Central memory CD4-positive, alpha-beta T cell (primary cell): ENCODE results near the gene SLC25A22.

ENCODE experiments used
- DNase-seq: peaks from one replicate; pipeline ENCODE4 v3.0.0; 2022
- total RNA-seq, 3 experiments: gene quantifications; one replicate each; lab custom pipeline; 2026; lab: John Stamatoyannopoulos, UW

Gene SLC25A22
- 24.5 to 114 (median 32.8) reads per million in 3 experiments for total RNA-seq

- peak; percentile 80 for DNase-seq
Measured at GRCh38 chr11:798093-798713, at the start of gene SLC25A22. Gene SLC25A22, minus strand, starts transcription at chr11:798281. Its CDS starts 3,275 bp downstream, at chr11:795006.

DNA sequence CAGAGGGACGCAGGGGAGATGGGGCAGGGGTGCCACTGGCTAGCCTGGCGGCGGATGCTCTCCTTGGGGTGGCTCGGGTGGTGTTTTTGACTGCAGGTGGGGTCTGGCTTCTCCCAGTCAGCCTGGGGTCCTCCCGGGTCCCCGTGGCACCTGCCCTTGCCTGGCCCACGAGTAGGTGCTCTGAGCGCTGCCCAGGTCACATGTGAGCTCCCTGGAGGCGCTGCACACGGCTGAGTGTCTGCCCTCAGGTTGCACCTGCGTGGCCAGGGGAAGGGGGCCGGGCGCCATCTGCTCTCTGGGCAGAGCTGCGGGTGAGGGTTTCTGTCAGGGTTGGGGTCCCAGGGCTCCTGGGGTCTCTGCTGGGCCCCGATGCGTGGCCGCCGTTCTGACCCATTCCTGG lies 49.8 kb upstream of the SLC25A22 start:
- no peak for DNase-seq

GRCh38 chr11:846496-847098 lies 48.5 kb upstream of the SLC25A22 start:
- no peak for DNase-seq

DNA sequence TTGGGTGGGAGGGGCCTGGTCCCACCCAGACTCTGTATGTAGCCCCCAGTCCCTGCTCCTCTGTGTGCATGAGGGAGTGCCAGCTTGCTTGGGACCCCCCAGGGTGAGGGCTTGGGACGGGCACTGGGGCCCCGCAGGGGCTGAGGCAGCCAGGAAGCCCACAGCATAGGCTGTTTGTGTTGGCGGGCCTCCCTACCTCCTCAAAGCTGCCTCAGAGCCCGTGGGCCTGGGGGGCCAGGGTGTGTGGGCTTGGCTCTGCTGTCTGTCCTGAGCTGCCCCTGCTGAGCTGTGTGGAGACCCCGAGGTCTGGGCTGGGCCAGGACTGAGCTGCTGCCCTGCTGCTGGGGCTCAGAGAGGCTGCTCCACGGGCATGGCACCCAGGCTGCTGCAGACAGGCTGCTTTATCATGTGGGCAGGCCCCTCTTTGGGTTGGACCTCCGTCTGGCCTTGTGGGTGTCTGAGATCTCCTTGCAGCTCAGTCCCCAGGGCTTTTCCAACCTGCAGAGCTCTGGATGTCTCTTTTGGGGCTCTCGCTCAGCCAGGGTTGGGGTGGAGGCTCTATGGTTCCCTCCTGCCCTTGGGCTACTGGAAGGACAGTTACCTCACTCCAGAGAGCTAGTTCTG lies 47.9 kb upstream of the SLC25A22 start:
- DNase-seq = no peak

DNA sequence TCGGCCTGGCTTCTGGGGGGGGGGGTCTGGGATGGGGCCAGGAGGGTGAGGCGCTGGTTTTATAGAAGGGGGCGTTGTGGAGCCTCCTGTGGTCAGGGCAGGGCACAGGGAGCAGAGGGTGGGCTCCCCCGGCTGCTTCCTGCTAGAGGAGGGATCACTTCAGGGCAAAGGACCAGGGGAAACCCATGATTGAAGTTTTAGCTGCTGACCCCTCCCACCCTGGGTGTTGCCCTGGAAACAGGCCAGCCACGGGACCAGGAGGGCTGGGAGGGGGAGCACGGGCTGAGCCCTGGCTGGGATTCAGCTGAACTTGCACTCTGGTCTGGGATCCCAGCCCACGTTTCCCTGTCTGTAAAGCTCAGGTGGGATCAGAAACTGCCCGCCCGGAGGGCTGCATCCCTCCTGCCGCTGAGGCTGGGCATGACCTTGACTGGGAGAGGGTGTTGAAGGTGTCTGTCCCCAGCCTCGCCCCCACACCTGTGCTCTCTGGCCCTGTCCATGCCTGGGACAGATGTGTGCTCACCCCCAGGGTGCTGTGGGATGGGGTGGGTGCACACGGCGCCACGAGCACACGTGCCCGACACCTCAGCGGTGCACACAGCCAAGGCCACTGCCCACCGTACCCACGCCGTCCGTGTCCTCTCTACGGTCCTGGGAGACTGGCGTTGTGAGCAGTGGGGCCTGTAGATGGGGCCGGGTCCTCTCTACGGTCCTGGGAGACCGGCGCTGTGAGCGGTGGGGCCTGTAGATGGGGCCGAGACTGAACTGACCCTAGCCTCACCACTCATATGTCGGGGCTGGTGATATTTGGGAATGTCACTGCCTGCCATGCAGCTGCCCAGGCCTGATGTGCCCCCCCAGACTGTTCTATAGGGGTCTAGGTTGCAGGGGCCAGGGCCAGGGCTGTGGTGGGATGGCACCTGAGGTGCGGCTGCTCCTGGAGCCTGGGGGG lies 46.9 kb upstream of the SLC25A22 start:
- no peak for DNase-seq

DNA sequence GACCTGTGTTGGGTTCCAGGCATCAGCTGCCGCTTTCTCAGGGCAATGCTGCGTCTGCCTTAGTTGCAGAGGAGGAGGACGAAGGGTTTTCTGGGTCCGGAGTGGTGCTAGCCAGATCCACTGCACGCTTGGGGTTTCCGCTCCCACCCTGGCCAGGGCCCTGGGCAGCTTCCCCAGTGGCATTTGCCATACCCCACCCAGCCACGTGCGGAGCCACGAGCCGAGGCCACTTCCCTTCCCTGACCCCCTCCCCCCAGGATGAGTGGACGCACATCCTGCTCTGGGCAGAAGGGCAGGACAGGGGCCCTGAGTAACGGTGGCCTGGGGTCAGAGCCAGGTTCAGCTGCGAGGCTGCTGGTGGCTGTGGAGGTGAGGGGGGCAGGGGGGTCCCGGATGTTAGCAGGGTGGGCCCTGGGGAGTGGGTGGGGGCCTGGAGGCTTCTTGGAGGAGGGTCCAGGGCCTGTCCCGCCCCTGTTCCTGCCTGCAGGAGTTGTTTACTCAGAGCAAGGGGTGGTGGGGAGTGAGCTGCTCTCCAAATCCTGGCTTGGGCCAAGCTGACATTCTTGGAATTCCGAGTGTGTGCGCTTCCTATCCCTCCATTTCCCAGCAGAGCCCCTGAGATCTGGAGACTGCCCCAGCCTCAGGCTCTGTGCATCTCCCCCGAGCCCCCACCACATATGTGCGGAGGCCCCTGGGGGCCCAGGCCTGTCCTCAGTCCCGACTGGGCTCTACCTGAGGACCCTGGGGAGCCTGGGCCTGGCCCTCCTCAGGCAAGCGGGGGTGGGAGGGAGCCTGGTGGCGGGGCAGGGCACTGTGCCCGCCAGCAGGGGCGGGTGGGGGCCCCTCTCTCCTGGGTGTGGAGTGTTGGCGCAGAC lies 46.0 kb upstream of the SLC25A22 start:
- no peak for DNase-seq

GRCh38 chr11:843086-843734 lies 45.1 kb upstream of the SLC25A22 start:
- DNase-seq = no peak

- DNase-seq = peak; percentile 81
Measured at GRCh38 chr11:842370-843002, 44.4 kb upstream of the SLC25A22 start, which contains the start of the genes POLR2L and TSPAN4. Gene POLR2L, minus strand, starts transcription at chr11:842529. Its CDS starts 21 bp downstream, at chr11:842508. Gene TSPAN4, plus strand, starts transcription at chr11:842852. Its CDS starts 7,453 bp downstream, at chr11:850305.

DNA sequence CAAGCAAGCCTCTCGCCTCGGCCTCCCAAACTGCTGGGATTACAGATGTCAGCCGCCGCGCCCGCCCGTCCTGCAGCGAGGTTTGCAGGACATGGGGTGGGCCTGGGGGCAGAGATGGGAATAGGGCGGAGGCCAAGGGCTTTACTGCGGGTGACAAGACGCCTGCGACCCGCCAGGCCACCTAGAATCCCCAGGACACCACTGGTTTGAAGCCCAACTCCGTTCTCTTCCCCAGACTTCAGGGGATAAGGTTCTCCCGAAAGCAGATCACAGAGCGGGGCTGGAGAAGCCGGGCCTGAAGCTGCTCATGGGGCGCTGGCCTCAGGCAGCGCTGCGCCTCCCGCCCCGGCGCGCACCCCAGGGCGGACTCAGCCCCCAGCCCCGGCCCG lies 43.9 kb upstream of the SLC25A22 start:
- DNase-seq = no peak

DNA sequence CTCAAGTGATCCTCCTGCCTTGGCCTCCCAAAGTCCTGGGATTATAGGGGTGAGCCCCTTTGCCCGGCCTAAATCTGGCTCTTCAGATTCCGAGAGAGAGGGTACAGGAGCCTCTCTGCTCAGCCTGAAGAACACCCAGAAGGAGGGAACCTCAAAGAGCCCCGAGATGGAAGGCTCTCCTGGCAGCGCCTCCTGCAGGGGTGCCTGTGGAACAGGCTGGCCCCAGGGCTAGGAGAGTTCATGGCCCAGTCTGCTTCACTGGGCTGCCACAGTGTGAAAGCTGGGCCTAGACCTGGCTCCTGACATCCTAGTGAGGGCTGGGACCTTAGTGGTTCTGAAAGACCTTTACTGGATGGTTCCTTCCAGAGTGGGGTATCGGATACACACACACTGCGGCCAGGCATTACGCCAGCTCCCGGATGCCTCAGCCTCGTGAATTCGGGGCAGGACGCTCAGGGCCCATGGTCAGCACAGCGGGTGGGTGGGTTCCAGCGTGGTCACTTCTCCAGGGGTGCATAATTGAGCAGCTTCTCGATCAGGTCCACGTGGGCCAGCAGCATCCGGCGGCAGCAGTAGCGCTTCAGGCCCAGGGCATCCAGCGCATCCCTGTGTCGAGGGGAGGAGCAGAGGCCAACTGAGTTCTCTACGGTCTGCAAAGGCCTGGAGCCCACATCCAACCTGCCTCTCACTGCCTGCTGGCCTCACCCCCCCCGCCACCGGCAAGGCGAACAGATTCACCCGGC lies 42.0 kb upstream of the SLC25A22 start:
- no peak for DNase-seq

DNA sequence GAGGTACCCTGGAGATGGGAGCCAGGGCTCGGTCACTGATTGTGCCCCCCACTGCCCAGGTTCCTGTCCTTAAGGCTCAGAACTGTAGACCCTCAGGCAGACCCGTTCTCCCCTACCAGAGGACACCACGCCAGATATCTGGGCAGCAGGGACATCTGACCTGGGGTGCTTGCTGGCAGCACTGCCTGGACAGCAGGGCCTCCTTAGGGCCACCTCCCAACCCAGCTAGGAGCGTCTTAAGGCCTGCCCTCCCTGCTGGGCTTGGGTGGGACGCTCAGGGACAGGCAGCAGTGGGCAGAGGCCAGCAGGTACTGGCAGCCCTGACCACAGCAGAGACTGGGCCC lies 41.2 kb upstream of the SLC25A22 start:
- no peak for DNase-seq

DNA sequence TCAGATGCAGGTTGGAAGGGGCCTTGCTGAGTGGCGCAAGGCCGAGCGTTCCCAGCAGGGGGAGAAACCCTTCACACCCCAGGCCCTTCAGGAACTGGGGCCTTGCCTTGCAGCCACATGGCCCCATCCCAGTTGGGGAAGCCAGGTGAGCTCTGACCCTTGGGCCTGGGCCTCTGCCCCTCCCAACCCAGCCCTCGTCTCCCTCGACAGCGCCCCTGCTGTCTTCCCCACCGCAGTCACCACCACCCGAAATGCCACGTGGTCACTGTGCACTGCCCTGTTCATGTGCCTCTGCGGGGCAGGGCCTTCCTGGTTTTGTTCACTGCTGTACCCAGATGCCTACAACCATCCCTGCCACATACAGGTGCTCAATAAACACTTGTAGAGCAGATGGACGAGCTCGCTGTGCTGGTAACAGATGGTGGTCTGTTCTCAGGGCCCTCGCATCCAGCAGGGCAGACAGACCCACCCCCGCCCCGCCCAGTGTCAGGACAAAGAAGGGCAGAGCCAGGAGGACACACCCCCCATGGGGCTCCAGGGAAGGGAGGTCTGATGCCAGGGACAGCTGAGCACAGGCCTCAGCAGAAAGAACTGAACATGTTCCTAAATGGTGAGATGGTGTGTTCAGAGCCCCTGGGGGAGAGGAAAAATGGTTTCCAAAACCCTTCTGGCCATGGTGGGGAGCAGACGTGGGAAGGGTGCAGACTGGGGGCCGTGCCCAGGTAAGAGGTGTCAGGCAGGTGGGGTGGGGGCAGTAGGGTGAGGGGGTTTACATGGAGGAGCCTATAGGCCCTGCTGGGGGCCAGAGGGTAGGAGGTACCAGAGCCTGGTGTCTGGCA lies 40.6 kb upstream of the SLC25A22 start:
- no peak for DNase-seq

- DNase-seq = no peak
Measured at GRCh38 chr11:837990-838307, 39.9 kb upstream of the SLC25A22 start.

DNA sequence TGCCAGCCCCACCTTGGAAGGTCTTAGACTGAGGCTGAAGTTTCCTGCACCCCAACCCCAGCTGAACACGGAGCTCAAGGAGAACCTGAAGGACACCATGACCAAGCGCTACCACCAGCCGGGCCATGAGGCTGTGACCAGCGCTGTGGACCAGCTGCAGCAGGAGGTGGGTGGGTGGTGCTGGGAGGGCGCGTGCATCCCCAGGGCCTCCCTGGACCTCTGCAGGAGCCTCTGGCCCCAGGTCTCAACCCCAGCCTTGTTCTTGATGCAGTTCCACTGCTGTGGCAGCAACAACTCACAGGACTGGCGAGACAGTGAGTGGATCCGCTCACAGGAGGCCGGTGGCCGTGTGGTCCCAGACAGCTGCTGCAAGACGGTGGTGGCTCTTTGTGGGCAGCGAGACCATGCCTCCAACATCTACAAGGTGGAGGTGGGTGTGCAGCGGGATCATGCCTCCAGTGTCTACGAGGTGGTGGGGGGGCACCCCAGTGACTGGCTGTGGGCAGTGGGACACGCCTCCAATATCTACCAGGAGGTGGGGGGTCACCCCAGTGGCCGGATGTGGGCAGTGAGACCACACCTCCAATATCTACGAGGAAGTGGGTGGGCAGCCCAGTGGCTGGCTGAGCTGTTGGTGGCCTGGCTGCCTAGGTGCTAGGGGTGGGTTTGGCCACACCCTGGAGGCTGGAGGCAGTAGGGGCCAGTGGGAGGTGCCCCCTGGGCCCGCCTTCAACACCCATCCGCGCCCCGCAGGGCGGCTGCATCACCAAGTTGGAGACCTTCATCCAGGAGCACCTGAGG lies 39.3 kb upstream of the SLC25A22 start:
- DNase-seq = no peak

- no peak for DNase-seq
Measured at GRCh38 chr11:836700-837099, 38.6 kb upstream of the SLC25A22 start.

DNA sequence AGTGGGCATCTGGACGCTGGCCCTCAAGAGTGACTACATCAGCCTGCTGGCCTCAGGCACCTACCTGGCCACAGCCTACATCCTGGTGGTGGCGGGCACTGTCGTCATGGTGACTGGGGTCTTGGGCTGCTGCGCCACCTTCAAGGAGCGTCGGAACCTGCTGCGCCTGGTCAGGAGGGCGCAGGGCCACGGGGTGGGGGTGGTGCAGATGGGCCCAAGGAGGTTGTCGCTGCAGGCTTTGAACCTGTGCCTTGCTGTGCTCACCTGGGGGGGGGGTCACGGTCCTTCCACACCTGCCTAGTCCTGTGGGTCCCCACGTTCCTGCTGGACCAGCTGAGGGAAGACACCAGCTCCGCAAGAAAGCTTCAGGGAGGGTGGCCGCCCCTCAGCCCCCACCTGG lies 38.2 kb upstream of the SLC25A22 start:
- no peak for DNase-seq

GRCh38 chr11:834371-835316 lies 36.6 kb upstream of the SLC25A22 start:
- no peak for DNase-seq
